ENCODE data around the gene LRIT2. TPM values are rescaled to one million over a fixed set of nuclear protein-coding genes. Genes with fewer than 3 reads are reported as not detected.

Gene LRIT2
- total RNA-seq, 1 donor from 2014 or later, result not detected

- TF ChIP-seq, protein P1, sequence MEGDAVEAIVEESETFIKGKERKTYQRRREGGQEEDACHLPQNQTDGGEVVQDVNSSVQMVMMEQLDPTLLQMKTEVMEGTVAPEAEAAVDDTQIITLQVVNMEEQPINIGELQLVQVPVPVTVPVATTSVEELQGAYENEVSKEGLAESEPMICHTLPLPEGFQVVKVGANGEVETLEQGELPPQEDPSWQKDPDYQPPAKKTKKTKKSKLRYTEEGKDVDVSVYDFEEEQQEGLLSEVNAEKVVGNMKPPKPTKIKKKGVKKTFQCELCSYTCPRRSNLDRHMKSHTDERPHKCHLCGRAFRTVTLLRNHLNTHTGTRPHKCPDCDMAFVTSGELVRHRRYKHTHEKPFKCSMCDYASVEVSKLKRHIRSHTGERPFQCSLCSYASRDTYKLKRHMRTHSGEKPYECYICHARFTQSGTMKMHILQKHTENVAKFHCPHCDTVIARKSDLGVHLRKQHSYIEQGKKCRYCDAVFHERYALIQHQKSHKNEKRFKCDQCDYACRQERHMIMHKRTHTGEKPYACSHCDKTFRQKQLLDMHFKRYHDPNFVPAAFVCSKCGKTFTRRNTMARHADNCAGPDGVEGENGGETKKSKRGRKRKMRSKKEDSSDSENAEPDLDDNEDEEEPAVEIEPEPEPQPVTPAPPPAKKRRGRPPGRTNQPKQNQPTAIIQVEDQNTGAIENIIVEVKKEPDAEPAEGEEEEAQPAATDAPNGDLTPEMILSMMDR (conservative IDR thresholded peaks at IDR 0.05; ENCODE audit: low read depth, low read length), result no peak
- no peak overlapping the region for H3K4me3 ChIP-seq (ENCODE audit: low read depth, low read length)
- no peak for DNase-seq (ENCODE audit: low read depth)
Observed at GRCh38 chr10:84208023-84208422, 17.3 kb downstream of the LRIT2 start.

DNA sequence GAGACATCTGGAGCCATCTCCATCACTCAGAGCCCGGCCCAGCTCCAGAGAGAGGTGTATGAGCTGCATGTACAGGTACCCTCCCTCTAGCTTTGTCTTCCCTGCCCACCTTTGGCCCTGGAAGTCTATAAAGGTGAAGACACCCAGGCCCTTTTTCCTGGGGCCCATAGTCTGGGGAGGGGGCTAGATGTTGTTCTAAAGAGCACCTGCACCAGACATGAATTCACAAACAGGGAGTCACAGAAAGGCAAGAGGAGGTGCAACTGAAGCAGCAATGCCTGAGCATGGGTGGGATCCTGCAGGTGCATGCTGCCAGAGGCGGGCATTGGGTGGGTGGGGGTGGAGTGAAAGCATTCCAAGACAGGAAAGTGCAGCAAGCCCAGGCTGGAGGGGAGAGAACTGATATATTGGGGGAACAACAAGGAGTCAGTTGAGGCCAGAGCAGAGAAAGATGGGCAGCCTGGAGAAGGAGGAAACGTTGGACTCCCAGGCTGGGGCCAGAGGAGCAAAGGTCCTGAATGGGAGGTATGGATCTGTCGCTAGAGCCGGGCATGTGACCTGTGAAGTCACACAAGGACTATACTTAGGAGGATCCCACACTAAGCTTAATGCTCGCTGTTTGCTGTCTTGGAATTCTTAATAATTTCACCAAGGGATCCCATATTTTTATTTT is 19.4 kb downstream of the LRIT2 start:
- TF ChIP-seq, protein P1 (conservative IDR thresholded peaks at IDR 0.05; ENCODE audit: low read depth, low read length), result no peak
- no peak for DNase-seq (ENCODE audit: low read depth)
- no peak overlapping the region for H3K4me3 ChIP-seq (ENCODE audit: low read depth, low read length)

DNA sequence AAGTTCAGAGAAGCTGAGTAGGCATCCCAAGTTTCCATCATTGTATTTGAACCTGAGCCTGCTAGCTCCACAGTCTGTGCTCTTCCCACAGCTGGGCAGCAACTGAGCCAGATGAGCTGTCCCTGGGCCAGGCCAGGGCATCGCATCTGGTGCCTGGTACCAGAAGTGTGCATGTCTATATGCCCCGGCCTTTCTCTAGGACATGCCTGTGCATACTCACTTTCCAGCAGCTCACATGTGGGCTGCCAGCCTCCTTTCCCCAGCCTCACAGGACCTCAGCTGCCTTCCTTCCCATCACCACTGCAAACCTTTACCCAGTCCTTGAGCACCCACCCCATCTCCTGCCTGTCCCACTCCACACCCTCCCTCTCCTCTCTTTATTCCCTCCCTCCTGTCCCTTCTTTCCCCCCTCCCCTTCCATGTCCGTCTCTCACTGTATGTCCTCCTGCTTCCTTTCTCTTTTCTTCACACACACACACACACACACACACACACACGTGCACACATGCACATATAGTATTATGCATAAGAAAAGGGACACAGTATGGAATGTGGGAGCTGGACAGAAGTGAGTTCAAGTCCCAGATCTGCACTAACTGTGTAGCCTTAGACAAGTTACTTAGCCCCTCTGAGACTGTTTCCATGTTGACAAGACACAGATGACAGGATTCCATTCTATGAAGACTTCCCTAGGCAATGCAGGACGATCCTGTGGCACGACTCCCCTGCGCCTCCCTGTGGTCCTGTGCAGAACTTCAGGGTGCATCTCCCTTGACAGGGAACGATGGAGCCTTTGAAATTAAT is 20.1 kb downstream of the LRIT2 start:
- H3K4me3 ChIP-seq (ENCODE audit: low read depth, low read length), result no peak overlapping the region
- TF ChIP-seq, protein P1 (conservative IDR thresholded peaks at IDR 0.05; ENCODE audit: low read depth, low read length), result peak; percentile 99
- DNase-seq (ENCODE audit: low read depth), result peak; percentile 10

GRCh38 chr10:84204610-84205009 is 20.7 kb downstream of the LRIT2 start:
- DNase-seq (ENCODE audit: low read depth), result no peak
- TF ChIP-seq, protein P1 (conservative IDR thresholded peaks at IDR 0.05; ENCODE audit: low read depth, low read length), result no peak

DNA sequence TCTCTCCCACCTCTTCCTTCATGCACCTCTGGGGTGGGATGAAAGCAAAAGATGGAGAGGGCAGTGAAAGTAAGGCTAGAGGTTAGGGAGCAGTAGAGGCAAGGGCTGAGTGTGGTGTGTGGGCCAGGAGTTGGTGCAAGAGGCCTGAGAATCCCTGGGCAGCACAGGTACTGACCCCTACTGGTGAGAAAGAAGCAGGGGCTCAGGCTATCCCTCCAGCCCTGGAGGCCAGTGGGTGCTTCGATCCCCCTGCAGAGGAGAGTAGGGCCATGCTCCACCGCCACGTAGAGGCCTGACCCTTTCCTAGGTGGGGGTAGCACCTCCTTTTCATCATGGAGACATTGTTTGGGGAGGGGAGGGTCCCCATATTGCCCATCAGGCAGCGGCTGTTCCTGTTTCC is 21.2 kb downstream of the LRIT2 start:
- no peak for DNase-seq (ENCODE audit: low read depth)
- TF ChIP-seq, protein P1 (conservative IDR thresholded peaks at IDR 0.05; ENCODE audit: low read depth, low read length), result peak; percentile 88
- no peak overlapping the region for H3K4me3 ChIP-seq (ENCODE audit: low read depth, low read length)

More at GRCh38 chr10:84204610-84205009, 20.7 kb downstream of the LRIT2 start:
- no peak overlapping the region for H3K4me3 ChIP-seq (ENCODE audit: low read depth, low read length)

DNA sequence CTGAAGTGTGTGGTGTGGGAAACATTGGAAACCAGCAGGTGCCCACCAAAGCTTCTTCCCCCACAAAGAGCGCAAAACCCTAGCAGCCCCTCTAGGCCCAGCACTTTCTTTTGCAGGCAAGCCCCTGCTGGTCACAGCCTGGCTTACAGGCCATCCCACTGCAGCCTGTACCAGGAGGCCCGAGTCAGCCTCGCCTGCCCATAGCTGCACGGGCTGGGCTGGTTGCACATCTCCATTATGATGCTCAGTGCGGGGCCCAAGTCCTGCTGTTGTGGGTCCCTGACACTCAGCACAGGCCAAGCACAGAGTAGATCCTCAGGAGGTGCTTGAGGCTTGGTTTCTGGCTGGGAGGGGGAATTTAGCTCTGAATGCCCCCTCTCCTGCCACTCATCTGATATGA is 23.0 kb downstream of the LRIT2 start:
- DNase-seq (ENCODE audit: low read depth), result no peak
- no peak overlapping the region for H3K4me3 ChIP-seq (ENCODE audit: low read depth, low read length)
- TF ChIP-seq, protein P1 (conservative IDR thresholded peaks at IDR 0.05; ENCODE audit: low read depth, low read length), result no peak
